Eye (tissue), 1 donor: ENCODE data around the gene TFPI.

Source experiments
- DNase-seq: peaks from one replicate; pipeline ENCODE4 v3.0.0-alpha.2; 2015

The TFPI gene

DNA sequence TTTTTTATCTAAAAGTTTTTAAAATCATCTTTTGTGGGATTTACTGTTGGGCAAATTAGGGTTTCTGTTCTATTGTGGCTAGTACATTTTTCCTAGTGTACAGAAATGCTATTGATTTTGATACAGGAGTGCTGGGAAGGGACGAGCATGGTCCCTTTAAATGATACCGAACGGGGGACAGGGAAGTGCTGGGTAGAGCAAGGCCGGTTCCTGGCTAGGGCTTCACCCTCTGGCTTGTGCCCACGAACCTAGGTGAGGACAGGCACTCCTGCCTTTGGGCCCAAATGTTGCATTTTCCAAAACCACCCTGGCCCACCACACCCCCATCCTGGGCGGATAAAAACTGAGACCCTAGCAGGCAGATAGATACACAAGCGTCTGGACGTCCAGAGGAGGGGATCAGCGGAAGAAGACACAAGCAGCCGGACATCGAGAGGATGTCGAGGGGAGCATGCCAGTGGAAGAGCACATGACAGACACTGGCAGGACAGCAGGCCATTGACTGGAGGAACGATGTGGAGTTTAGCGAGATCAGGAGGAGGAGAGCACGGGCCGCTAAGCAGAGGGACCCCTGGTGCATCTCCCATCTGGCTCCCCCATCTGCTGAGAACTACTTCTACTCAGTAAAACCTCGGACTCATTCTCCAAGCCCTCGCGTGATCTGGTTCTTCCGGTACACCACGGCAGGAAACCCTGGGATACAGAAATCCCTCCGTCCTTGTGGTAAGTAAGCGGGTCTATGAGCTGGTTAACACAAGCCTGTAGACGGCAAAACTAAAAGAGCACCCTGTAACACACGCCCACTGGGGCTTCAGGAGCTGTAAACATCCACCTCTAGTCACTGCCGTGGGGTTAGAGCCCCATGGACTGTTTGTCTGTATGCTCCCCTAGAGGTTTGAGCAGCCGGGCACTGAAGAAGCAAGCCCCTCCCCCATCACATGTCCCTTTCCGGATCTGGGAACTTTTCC is 92.7 kb downstream of the TFPI start:
- DNase-seq = no peak

DNA sequence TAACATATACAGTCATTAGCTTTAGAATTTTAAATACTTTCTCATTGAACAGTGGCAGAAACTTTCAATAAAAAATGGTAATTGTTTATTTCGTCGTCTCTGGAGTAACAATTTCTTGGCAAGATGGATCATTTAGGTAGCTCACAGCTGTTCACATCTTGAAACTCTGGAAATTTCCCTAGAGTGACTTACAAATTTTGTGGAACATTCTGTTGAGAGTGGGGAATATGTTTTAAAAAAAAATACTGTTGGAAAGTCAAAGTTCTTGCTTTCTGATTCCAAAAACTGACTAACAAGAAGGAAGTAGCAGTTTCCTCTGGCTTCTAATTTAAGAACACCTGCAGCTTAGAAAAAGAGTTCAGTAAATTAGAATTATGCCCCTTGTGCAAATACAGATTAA is 95.0 kb downstream of the TFPI start:
- DNase-seq = no peak

DNA sequence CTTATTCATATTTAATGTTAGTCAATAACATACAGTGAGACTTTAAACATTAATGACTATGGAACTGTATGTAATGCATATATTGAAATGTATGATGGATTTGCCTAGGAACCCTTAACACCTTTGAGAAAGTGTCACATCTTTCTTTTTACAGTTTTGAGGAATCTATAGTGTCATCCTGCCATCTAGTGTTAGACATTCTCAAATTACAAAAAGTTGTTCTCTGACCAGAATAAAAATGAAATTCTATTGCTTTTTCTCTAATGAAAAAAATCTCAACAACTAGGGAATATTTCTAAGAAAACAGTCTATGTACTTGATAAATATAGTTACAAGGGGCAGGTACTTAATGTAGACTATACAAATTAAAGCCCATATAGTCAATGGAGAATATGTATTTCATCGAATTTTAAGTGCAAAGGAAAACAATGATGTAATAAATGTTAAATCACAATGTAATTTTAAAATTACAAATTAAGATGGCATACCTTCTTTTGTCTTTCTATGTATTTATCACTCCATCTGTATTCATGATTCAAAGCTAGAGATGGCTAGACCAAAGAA is 101.1 kb downstream of the TFPI start:
- peak; percentile 74 for DNase-seq

DNA sequence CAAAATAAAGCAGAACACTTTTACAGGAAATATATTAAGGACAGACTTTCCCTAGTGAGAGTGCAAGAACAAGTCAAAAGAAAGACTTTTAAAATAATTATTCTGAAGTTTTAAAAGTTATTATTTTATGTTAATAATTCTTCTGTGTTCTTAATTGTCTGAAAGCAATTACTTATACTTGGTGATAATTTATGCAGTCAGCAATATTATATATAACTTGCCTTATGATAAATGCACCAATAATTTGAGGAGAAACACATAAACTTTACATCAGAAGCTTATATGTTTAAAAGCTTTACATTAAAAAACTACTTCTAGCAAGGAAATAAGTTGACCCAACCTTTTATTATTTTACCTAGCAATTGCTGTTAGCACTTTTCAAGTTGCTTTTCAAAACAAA is 102.7 kb downstream of the TFPI start:
- no peak for DNase-seq

DNA sequence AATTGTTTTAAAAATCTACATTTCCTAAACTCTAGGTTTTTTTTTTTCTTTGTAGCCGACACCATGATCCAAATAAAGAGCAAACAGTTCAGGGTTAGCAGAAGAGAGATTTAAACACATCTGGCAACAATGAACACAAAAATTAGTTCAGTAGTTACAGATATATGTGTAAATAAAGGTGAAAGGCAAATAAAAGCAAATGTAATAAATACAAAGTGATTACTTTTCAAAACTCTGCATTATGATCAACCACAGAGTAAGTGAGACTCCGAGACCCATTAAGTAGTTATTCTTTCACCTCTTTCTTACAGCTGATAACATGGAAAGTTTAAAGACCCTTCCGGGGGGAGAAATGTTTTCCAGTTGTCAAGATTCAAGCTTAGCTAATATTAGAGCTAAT is 106.9 kb downstream of the TFPI start:
- peak; percentile 23 for DNase-seq

DNA sequence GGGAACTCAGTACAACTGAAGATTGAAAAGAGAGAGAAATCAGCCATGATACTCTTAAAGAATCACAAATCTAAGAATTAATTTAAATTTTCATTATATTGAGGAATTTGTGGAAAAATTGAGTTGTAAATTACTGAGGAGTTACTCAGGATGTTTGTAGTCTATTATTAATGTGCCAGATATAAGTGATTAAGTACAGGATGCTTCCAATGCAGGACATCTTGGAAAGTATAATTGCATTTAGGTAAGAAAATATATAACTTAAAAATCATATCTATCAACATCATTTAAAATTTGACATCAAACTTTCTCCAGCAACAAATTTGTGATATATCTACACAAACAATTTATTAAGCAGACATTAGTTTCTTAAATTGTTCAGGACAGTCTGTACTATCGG is 107.5 kb downstream of the TFPI start:
- DNase-seq = no peak

DNA sequence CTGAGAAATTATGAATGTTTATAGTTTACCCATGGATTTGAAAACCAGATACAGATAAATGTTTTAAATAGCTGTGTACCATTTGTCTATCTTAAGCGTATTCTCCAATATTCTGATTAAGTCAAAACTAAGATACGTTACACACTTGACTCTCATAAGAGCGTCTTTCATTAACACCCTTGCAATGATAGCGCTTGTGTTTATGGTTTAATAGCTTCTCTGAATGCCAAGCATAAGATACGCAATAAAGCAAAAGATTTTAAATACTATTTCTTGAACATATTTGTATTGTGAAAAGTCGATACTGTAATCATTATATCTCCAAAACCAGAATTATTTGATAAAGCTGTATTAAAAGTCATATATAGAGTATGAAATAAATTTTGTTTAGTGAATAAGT is 109.2 kb downstream of the TFPI start:
- DNase-seq = no peak

DNA sequence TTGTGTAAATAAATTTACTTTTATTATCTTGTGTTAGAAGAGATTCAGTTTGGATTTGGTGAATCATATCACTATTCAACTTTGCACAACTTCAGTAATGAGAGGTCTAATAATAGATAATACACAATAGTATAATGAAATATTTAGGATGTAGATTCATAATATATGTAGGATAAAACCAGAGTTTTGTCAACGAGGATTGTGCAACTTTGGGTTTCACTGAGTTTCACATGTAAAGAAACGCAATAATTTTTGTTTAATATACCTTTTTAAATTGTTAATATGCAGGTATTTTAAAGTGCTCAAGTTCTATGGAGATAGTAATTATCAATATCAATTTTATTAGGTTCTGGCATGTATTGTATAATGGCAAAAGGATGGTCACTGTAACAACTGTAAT is 111.5 kb downstream of the TFPI start:
- DNase-seq = no peak

DNA sequence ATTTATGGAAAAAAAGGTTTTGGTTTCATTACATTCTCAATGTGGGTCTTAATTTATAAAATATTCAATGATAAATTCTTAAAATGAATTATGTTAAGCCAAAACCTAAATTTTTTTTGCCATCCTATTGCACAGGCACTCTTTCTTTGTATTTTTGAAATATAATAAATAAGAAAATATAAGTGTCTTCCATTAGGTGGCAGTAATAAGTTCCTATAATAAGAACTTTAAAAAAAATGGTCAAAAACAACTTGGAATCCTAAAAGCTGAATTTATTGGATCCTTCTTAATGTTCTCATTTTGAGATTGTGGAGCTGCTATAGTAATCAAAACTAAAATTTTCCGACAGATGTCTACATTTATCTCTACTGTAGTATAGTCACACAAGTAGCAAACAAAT is 111.9 kb downstream of the TFPI start:
- no peak for DNase-seq

DNA sequence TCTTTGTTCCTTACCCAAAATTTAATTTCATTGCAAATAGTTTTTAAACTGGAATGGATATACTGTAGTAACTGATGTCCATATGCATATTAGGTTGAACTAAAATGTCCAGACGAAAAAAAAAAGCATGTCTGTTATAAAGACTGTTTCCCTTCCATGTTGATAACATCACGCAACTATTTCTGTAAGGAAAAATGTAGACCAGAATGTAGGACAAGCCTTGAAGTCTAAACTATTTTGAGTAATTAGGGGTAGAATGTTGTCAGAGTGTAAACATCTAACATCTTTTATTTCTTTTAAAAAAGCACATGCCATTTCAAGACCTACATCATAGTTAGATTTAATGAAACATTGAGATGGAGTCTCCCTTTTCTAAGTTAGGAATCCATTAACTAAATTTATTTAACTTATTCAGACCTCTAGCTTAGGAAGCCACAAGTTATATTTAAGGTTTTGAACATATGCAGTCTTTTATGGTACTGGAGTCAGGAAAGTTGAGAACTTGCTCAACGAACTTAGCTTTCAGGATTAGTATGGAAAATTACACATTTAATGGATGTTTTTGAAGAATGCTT is 114.0 kb downstream of the TFPI start:
- DNase-seq = no peak

DNA sequence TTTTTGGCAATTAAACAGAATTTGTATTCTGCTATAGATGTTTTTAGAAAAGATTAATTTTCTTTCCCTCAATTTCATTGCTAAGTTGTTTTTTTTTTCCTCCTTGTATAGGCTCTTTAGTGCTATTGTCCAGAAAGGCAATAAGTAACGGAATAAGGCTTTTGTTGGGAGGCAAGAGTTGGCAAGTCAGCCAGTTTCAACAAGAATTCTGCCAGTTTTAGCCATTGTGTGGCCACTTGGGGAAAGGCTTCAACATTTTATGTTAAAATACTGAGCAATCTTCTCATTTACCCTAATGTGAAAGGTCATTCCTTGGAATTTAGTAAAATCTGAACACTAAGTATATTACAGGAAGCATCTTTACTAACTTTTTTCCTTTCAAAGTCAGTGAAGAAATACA is 115.8 kb downstream of the TFPI start:
- no peak for DNase-seq

DNA sequence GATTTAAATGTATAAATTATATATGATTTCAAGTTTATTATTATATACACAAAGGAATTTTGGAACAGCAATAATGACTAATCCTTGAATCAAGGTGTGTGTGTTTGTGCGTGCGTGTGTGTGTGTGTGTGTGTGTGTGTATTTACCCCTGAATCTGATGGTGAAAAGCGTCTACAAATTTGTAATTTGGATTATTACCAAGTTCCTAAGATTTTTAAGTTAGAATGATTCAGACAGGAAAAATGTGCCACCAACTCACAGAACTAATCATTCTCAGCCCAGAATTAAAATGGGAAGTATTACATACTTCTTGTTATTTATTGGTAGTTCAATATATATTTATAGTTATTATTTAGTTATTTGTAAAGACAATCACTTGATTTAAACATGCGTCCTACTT is 118.5 kb downstream of the TFPI start:
- DNase-seq = no peak

DNA sequence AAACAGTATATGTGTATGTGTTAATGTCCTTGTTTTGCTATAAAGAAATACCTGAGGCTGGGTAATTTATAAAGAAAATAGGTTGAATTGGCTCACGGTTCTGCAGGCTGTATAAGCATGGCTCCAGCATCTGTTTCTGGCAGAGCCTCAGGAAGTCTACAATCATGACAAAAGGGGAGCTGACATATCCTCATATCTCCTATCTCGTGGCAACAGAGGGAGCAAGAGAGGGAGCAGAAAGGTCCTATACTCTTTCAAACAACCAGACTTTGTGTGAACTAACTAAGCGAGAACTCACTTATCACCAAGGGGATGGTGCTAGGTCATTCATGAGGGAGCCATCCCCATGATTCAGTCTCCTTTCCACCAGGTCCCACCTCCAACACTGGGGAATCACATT is 119.2 kb downstream of the TFPI start:
- DNase-seq = no peak

DNA sequence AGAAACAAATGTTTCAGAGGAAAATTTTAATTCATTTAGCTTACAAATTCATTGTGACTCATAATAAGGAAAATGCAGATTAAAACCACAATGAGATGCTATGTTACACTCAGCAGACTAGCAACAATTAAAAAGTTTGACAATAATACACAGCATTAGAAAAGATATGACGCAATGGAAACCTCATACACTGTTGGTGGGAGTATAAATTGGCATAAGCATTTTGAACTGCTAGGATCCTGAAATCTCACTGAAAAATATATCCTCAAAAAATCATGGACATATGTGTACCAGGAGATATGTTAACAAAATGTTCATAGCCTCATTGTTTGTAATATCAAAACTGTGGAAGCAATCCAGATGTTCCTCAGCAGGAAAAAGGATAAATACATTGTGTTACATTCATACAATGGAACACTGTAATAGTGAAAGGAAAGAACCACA is 119.9 kb downstream of the TFPI start:
- no peak for DNase-seq

DNA sequence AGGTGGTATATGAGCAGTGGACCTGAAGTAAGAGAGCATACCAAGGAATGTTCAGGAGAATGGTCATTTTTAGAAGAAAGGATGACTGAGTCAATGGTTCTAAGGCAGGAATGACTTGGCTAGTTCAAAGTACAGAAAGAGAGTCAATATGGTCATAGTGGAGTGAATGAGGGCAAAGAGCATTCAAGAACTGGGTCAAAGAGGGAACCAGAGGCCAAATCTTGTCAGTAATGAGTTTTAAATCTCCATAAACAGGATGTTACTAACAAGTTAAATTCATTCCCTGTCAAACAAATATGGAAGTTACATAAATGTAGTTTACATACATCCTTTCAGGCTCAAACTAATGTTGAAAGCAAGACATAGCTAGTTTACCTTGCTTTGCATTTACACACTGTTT is 122.3 kb downstream of the TFPI start:
- DNase-seq = no peak

DNA sequence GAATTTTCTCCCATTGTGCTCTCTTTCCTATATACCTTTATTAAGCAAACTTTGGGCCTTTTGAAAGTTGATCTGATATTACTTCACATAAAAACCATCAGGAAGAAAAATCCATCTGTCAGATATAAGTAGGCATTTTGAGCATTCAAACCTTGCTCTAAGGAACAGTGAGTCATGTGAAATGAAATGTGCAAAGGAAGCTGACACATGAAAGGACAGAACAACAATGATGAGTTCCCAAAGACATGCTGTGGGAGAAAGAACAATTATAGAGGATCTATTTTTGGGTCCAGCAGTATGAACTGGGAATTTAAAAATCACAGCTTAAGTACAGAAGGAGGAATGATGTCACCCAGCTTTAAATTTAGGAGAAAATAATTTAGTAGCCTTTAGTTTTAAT is 124.2 kb downstream of the TFPI start:
- DNase-seq = no peak

DNA sequence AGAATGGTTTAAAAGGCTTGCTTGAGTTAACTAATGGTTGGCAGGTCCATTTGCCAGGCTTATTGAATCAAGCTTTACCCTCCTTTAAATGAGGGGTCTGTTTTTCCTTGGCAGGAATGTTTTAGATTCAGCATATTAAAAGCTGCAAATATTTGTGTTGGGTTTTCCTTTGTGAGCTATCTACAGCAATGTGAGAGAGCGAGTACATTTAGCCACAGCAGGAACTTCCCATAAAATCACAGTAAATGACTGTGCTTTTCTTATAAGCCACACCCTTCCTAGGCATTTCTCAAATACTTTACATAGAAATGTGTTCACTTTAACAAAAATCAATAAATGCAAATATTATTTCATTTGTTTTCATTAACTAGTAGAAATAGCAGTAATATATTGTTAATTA is 130.1 kb downstream of the TFPI start:
- no peak for DNase-seq

DNA sequence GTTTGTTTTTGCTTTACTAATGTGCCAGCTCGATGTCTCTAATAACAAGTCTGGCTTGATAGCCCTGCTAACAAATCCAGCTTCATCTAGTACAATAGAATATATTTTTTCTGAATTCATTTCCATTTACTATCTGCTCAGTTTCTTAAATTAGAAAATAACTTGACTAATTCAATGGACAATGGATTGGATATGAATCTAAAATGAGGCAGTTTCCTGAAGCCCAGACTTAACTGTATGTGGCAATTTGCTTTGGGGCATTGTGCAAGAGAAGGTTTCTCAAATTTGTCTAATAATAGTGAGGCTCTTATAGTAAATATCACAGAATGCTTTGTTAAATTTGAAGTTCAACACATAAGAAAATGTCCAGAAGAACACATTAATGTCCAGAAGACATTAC is 132.0 kb downstream of the TFPI start:
- no peak for DNase-seq

DNA sequence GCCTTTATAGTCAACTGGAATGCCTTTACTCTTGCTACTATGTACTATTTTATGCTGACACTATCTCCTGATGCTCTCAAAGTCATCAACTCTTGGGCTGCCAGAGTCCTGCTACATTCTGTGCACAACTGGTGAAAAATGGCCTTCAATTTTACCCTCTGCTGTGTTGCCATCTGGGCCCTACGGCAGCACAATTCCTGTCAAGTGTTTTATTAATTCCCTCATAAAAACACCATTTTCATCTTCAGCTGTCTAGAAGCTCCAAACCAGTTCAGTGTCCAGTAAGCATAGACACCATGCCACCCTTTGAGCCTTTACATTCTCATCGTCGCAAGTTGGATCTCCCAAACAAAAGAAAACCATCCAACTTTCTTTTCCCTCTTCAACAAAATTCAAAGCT is 132.7 kb downstream of the TFPI start:
- no peak for DNase-seq

DNA sequence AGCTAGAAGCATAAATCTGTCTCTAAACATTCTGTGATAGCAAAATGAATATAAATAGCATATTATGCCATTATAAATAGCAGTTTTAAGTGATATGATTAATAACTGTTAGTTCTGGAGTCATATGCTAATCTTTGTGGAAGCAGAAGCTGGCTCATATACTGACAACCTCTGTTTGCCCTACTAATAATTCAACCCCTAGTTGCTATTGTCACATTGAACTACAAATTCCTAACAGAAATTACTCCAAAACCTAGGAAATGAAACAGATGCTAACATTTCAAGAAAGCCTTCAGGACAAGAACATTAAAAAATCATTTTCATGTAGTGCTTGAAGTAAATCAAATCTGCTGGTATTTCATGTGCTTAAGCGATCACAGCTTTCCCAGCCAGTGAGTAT is 134.4 kb downstream of the TFPI start:
- no peak for DNase-seq

DNA sequence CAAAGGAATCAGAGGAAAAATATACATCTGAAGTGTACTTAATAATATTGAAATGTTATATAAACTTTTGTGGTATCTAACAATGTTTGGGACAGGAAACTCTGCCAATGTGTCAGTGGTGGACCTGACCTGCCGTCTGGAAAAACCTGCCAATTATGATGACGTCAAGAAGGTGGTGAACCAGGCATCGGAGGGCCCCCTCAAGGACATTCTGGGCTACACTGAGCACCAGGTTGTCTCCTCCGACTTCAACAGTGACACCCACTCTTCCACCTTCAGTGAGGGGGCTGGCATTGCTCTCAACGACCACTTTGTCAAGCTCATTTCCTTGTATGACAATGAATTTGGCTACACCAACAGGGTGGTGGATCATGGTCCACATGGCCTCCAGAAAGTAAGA is 138.8 kb downstream of the TFPI start:
- DNase-seq = no peak
